Breast epithelium (tissue), 3 donors: ENCODE data around the gene ASIP.

Experiments
- POLR2A ChIP-seq: fragments of 450-650 bp; IDR thresholded peaks from one replicate; pipeline ENCODE4 v1.6.1; 2016; ENCODE audit warnings: antibody characterized with exemption, mild to moderate bottlenecking, moderate library complexity
- POLR2AphosphoS5 ChIP-seq, 3 donors: sonication (generic); formaldehyde crosslinking; IDR thresholded peaks; one replicate each; pipeline ENCODE4 v1.6.1; 2017; ENCODE audit warnings: antibody characterized with exemption in 3 of 3
- TF ChIP-seq, protein P1 (sequence below), 3 donors: fragments of 450-650 bp; IDR thresholded peaks; one replicate each; pipeline ENCODE4 v1.5.1; 2016 to 2017; ENCODE audit warnings: antibody characterized with exemption in 3 of 3, mild to moderate bottlenecking in 3 of 3, moderate library complexity in 3 of 3

DNA sequence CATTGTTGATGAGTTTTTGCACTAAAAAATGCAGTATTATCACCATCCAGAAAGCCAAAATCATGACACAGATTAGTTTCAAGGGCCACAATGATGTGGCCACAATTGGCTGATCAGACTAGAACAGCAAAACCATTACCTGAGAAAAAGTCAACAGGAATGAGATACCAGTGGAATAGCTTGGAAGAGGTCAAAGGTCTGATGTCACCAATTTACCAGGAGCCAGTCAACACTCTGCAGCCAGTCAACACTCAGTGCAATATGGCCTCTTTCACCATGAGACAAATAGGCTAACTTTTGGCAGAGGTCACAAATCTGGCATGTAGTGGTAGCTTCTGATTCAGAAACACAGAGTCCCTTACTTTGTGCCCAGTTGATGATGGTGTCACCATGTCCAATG is 7.5 kb upstream of the ASIP start:
- TF ChIP-seq, protein P1, sequence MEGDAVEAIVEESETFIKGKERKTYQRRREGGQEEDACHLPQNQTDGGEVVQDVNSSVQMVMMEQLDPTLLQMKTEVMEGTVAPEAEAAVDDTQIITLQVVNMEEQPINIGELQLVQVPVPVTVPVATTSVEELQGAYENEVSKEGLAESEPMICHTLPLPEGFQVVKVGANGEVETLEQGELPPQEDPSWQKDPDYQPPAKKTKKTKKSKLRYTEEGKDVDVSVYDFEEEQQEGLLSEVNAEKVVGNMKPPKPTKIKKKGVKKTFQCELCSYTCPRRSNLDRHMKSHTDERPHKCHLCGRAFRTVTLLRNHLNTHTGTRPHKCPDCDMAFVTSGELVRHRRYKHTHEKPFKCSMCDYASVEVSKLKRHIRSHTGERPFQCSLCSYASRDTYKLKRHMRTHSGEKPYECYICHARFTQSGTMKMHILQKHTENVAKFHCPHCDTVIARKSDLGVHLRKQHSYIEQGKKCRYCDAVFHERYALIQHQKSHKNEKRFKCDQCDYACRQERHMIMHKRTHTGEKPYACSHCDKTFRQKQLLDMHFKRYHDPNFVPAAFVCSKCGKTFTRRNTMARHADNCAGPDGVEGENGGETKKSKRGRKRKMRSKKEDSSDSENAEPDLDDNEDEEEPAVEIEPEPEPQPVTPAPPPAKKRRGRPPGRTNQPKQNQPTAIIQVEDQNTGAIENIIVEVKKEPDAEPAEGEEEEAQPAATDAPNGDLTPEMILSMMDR (IDR thresholded peaks at IDR 0.05), result no peak
- TF ChIP-seq POLR2A, result no peak
- no peak for TF ChIP-seq POLR2AphosphoS5 (IDR thresholded peaks at IDR 0.05)
